NCI-H2081 (cell line): ENCODE results near the gene ANKMY2.

Source experiments
- DNase-seq, 2 experiments: peaks; one replicate each; lab custom pipeline; 2025; lab: John Stamatoyannopoulos, UW

The ANKMY2 gene

GRCh38 chr7:16581286-16581685 lies 64.3 kb downstream of the ANKMY2 start:
- DNase-seq: no peak

GRCh38 chr7:16579216-16579615 lies 66.3 kb downstream of the ANKMY2 start:
- no peak for DNase-seq

GRCh38 chr7:16571941-16572340 lies 73.6 kb downstream of the ANKMY2 start:
- DNase-seq: no peak

- peak; percentile 75 to 78 for DNase-seq
Measured at GRCh38 chr7:16564909-16565426, 80.6 kb downstream of the ANKMY2 start.

- no peak for DNase-seq
Measured at GRCh38 chr7:16564023-16564380, 81.6 kb downstream of the ANKMY2 start.

- no peak for DNase-seq
Measured at GRCh38 chr7:16563281-16564022, 82.1 kb downstream of the ANKMY2 start.

- no peak for DNase-seq
Measured at GRCh38 chr7:16562456-16563220, 82.9 kb downstream of the ANKMY2 start.

GRCh38 chr7:16561943-16562342 lies 83.6 kb downstream of the ANKMY2 start:
- DNase-seq: no peak

- DNase-seq: no peak
Measured at GRCh38 chr7:16559497-16560179, 85.9 kb downstream of the ANKMY2 start.

GRCh38 chr7:16558761-16559302 lies 86.7 kb downstream of the ANKMY2 start:
- no peak for DNase-seq

GRCh38 chr7:16556359-16556758 lies 89.2 kb downstream of the ANKMY2 start:
- DNase-seq: no peak

GRCh38 chr7:16554518-16555236 lies 90.9 kb downstream of the ANKMY2 start:
- no peak for DNase-seq

- DNase-seq: peak in 1 of 2 experiments; percentile 16
Measured at GRCh38 chr7:16550671-16551070, 94.9 kb downstream of the ANKMY2 start.
